ENCODE results near the gene KIAA1328.

The KIAA1328 gene

DNA sequence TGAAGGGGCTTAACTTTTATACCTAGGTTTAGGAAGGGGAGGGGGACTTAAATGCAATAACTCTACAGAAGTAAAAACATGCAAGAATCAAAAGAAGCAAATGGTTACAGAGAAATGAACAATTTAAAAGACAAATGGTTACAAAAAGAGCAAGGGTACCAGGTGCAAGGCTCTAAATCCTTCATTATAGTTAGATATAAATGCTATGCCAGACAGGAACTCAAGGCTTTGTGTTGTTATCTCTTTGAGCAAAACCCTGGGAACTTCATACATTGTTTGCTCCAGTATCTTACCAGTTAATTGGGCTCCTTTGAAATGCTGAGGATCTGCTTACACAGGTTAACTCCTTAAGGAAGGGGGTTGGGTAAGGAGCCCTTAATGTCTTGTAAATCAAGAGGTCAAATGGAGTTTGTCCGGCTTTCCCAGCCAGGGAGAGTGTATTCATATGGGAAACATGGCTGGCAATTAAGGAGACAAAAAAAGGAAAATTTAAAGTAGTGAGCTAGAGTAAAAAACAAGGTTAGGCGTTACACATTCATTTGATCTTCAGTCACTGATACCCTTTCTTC is 389.2 kb downstream of the KIAA1328 start:
- no peak for DNase-seq (ENCODE audit: low read depth, low spot score)

DNA sequence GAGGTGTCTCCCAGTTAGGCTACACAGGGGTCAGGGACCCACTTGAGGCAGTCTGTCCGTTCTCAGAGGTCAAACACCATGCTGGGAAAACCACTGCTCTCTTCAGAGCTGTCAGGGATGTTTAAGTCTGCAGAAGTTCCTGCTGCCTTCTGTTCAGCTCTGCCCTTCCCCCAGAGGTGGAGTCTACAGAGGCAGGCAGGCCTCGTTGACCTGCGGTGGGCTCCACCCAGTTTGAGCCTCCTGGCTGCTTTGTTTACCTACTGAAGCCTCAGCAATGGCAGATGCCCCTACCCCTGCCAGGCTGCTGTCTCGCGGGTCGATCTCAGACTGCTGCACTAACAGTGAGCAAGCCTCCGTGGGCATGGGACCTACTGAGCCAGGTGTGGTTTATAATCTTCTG is 390.3 kb downstream of the KIAA1328 start:
- DNase-seq (ENCODE audit: low read depth, low spot score), result no peak

DNA sequence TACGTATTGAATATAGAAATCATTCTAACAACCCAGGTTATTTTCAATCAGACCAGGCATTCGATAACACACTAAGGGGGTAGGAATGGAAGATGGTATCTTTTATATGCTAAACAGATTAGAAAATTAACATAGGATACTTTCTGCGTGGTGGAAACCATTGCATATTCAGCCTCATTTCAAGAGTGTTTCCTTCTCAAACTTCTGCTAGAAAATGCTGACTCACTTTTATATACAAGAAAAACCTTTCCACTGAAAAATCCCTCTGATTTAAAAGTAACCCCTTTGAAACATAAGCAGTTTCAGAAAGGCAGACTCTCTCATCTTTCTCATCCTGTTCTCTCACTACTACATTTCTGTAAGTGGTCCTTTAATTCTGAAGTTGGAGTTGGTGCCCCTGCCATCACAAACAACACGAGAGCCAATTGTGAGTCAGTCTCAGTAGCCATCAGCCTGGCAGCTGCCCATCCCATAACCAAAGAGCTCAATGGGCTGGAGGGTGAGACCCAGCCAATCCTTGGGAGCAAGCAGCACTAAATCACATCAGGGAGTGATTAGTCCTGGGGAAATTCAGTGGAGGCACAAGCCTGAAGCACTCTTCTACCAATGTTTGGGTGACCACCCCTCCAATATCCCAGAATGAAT is 393.5 kb downstream of the KIAA1328 start:
- DNase-seq (ENCODE audit: low read depth, low spot score), result no peak

DNA sequence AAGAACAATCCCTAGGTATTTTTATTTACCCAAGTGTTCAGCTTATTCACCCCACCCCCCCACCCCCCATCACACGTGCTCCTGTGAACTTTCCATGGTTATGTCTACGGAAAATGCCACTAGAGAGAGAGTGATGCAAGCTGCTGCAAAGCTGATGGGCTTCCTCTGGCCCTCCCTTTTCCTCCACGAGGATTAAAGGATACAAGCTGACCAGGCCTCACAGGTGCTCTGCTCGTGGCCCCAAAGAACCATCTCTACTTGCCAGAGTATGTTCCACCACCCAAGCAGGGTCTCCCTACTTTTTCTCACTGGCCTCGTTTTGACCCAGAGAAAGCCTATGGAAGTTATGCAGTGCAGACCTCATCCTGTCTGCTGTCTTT is 394.1 kb downstream of the KIAA1328 start:
- DNase-seq (ENCODE audit: low read depth, low spot score), result no peak

DNA sequence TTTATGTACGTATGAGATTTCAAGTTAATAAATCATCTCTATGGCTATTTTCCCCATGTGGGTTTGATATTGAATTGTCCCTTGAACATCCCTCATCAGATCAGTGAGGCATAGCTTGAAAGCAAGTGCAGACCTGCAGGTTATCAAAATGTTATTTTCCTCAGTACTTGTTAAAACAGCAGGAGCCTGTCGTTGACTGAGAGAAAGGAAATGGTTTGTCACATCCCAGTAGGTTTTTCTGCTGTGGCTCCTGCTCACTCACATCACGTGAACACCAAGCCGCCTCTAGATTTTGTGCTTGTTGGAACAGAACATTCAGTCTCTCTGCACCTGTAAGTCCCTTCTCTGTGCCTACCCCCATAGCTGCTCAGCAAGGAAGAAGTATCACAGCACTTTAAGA is 396.4 kb downstream of the KIAA1328 start:
- no peak for DNase-seq (ENCODE audit: low read depth, low spot score)

DNA sequence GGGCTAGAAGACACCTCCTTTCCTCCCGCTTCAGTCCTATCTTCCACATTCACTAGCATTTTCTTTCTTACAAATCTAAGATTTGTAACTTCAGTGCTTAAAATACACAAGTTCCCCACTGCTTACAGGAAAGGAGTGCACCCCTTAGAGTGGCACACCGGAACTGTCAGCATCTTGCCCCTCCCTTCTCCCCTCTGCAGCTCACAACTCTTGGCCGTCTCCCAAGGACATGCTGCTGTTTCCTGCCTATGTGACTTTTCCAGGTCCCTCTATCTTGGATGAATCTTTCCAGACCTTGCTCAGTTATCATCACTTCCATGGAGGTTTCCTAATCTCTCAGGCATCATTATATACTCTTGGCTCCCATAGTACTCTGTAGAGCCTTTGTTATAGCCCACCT is 401.8 kb downstream of the KIAA1328 start:
- no peak for DNase-seq (ENCODE audit: low read depth, low spot score)

DNA sequence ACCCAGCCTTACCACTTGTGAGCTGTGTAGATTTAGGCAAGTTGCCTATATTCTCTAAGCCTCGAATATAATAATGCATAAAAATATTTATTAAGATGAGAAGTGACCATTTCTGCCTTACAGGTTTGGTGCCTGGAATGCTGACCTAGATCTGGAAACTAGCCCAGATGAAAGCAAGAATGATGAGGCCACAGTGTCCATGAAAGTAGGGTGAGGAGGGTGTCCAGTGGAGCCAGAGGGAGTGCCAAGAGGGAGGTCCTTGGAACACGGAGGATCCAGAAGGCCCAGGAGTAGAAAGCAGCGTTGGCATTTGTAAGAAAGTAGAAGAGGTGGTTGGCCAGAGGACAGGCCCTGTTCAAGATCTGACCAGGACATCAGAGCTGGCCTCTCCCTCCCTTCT is 402.3 kb downstream of the KIAA1328 start:
- DNase-seq (ENCODE audit: low read depth, low spot score), result no peak

DNA sequence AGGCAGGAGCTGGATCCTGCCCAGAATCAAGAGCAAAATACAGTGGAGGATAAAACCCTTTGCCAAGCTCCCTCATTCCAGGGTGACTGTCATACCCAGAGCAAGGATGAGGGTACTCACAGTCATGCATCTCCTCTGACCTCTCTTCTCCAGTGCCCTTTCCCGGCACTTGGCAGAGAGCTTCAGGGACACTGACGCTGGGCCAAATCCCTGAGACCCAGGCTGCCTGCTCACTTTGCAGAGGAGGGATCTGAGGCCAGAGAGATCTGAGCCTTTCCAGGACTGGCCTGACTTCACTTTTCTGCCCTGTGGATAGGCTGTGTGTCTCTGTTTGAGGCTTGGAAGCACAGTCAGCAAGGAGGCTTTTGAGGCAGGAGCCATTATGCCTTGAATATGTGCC is 406.7 kb downstream of the KIAA1328 start:
- no peak for DNase-seq (ENCODE audit: low read depth, low spot score)

DNA sequence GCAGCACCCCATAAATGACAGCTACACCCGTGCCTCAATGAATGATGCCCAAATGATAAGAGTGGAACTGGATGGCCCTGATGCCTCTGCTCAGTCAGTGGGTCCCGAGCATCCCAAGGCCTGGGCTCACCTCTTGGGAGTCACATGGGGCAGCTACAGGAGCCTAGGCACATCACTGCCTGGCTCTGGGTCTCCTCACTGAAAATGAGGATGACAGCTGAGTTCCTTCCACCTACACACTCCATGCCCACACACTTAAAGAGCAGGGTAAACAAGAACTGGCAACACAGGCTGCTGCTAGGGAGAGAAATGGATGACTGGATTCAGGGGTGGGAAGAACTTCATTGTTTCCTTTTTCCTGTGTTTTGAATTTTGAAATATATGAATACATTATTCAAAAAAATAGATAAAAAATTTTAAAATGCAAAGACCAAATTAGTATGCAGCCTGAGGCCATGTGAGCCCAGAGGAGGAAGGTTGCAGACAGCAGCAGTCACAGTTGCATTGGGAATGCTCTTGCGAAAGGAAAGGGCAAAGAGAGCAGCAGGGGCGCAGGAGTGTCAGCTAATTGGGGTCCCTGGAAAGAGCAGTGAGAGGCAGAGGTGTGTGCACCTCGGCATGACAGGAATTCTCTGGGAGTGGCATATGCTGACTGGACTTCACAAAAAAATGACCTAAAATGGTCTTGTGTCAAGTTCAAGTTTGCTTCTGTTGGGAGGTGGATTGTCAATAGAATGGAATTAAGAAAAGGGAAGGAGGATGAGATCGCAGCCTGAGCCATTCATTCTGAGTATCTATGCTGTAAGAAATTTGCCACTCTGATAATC is 409.6 kb downstream of the KIAA1328 start:
- DNase-seq (ENCODE audit: low read depth, low spot score), result no peak

DNA sequence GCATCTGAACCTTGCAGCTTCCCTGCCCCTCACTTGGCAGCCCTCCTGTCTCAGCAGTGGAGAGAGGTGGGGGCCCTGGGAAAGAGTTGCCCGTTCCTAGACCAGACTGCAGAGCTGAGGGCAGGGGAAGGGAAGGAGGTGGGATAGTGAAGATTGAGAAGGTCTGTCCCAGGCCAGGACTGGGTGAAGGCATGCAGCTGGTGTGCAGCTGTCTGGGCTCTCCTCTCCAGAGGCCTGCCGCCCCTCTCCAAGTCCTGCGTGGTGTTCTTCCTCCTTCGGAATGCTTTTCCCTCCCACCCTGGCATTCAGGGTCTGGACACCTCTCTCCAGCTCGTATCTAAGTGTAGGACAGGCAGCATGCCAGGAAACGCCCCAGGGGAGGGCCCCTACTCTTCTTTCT is 413.2 kb downstream of the KIAA1328 start:
- DNase-seq (ENCODE audit: low read depth, low spot score), result no peak

DNA sequence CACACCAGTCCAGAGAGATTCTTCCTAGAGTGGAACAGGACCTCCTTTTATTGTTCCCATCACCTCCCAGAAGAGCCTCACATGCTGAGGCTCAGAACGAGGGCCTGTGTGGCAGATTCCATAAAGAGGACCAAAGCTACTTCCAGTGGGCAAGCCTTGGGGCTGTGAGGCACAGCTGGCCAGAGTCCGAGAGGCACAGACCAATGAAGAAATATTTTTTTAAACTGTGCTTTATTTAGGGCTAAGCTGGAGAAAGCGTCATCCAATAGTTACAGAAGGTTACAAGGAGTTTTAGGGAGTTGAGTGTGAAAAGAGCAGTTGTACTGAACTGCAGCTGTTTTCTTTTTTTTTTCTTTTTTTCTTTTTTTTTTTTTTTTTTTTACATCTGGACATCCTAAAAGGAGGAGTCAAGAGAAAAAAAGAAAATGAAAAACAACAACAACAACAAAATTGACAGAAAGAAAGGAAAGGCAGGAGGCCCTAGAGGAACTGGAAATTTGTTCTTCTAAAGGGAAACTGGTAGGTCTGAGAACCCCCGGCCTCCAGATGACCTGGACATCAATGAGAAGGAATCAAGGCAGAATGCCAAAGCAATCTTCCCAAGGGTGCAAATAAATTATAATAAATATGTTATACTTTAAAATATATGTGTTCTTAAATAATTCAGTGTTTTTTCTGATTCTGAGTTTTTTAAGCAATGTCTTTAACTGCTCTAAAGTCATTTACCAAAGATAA is 414.1 kb downstream of the KIAA1328 start:
- DNase-seq (ENCODE audit: low read depth, low spot score), result no peak

DNA sequence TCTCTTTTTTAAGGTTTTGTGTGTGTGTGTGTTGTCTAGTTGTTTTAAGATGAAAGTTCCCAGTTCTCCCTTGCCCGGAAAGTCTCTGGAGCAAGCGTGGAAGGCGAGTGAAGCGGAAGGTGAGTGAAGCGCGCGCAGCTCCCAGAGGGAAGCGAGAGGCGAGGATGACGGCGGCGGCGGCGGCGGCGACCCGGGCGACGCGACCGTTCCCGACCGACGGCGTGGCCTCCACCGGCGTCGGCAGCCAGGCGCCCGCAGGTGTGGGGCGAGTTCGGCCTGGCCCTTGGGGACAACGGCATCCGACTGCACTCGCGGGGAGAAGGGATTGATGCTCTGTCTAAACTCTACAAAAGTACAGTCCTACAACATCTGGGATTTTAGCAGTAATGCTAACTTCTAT is 414.8 kb downstream of the KIAA1328 start:
- DNase-seq (ENCODE audit: low read depth, low spot score), result no peak

DNA sequence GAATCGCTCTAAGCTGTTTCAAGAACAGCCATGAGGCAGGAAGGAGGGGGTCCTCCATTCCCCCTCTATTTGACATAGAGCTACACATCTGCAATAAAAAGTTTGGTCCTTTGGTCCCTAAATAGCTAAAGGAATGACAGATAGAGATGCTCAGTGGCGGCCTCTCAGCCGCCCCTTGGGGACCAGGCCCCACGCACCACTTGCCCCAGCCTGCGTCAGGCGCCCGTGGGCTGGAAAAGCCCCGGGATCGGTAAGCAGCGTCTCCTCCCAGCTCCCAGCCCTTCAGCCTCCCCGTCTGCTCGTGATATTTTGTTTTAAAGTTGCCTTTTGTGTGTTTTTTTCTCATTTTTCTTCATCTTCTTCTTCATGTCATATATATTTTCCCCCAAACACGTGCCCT is 415.7 kb downstream of the KIAA1328 start:
- DNase-seq (ENCODE audit: low read depth, low spot score), result no peak

DNA sequence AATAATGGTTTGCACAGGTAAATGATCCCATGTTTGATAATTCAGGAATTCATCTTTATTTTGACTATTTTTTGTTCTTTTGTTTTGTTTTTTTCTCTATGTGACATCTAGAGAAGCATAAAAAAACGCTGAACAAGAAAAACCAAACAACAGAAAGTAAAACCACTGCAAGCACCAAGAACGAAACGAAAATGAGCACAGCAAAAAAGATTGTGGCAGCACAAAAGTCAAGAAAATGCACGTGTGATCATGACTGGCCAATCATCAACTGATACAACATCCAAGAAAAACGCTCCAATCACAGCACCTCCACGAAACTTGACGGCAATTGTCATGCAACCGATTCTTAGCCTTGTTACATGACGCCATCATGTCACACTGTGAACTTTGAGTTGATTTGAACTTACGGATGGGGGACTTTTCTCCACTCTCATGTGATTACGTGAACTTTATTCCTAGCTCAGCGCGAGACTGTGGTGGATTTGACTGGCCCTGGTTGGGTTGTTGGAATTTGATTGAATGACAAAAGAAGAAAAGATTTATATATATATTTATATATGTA is 417.9 kb downstream of the KIAA1328 start:
- DNase-seq (ENCODE audit: low read depth, low spot score), result no peak

DNA sequence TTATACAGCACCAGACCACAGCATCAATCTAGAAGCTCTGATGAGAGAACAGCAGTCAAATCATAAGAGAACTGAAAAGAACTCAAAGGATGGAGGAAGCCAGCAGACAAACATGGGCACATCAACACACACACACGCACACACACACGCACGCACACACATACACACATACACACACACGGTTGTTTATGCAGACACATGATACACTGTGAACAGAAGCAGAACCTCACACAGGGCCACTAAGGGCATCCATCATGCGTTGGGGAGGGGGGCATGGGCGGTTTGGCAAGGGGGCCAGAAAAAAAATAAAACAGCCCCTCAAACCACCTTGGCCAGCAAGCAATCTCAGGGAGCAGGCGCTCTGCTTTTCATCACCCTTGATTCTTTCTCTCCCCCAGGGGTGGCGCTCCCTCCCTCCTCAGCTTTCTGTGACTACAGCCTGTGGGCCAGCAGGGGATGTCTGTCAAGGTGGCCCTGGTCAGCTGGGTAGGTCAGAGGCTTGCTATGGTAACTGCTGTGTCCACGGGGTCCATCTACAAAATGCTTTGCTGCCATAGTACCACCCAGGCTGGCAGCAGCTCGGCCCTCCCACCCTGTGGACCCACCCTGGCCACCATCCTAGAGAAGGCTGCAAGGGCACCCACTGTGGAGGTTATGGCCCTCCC is 418.7 kb downstream of the KIAA1328 start:
- no peak for DNase-seq (ENCODE audit: low read depth, low spot score)

DNA sequence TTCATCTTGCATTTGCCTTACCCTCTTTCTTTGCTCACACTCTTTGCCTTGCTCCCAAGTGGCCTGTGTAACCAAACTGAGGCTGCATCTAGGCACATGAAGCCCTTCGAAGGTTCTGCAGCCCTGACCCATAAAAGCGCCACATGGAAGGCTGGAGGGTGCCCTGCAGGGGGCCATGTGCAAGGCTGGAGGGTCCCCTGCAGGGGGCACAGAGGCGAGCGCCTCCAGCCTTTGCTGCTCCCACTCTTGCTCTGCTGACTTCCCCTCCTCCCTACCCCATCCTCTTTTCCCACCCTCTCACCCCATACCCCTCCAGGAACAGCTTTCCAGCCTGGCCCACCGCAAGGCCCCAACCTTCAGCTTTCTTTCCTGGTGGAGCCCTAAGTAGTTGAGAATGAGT is 419.4 kb downstream of the KIAA1328 start:
- no peak for DNase-seq (ENCODE audit: low read depth, low spot score)

DNA sequence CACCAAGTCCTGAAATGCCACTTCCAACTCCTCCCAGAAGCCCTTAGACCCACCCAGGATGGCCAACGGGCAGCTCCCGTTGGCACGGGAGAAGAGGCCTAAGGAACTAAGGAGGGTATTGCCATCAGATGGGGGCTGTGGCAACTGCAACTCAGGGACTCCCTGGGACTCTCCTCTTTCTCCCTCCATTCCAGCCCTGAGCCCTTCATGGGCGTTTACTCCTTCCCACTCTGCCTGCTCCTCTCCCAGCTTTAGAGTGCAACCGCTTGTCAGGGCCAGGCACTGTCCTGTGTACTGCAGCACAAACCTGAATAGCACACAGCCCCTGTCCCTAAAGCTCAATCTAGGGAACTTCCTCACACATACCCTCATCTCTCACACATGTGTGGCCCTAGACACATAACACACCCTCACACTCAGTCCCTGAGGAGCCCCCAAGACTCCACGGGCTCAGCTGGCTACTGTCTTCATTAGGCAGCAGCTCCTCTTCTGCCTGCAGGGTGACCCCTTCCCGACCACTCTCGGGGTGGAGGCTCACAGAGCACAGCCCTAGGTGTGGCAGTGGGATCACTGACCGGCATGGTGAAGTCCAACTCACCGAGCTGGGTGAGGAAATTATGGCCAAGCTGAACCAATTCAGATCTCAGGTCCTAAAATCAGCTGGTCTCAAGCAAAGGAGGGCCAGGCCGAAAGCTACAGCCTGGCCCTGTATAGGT is 420.4 kb downstream of the KIAA1328 start:
- no peak for DNase-seq (ENCODE audit: low read depth, low spot score)

DNA sequence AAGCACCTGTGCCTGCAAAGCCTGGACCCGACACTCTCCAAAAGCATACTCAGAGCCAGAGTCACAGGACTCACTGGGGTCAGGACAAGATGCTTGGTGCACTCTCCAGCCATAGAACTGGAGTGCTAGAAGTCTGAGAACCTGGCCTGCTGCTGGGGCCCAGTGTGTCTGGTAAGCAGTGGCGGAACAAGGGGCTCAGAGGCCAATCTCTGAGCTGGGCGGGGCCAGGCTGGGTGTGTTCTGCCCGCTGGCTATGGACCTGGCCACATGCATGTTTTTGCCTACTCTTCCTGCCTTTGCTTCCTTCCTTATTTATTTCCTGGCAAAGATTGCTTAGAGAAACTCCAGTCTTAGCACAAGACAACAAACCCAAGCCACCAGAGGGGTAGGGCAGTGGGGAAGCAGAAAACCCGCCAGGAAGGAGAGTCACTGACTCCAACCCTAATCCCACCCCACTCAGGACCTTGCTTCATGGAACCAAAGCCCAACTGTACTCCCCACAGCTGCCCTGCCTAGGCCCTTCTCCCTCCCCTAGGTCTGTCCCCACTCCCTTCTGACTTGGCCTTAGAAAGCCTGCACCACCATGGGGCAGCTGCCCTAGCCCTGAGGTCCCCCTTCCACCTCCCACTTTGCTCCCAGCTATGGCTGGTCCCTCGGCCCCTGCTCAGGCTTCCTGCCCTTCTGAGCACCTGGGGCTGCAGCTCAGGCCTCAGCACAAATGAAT is 421.1 kb downstream of the KIAA1328 start:
- DNase-seq (ENCODE audit: low read depth, low spot score), result no peak

DNA sequence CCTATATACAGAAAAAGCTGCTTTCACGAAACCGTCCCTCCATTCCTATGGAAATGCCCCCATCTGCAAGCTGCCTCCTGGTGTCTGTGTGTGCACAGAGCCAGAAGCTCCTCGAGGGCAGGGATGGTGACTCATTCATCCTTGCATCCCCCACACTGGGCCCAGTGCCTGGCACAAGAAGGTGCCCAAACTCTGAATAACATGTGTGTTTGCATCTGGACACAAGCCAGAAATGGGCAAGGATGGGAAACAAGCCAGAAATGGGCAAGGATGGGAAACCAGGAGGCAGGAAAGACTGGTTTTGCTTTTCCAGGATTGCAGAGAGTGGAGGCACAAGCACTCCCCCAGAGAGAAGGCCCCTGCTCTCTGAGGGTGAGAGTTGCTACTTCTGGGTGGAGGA is 422.8 kb downstream of the KIAA1328 start:
- DNase-seq (ENCODE audit: low read depth, low spot score), result no peak

DNA sequence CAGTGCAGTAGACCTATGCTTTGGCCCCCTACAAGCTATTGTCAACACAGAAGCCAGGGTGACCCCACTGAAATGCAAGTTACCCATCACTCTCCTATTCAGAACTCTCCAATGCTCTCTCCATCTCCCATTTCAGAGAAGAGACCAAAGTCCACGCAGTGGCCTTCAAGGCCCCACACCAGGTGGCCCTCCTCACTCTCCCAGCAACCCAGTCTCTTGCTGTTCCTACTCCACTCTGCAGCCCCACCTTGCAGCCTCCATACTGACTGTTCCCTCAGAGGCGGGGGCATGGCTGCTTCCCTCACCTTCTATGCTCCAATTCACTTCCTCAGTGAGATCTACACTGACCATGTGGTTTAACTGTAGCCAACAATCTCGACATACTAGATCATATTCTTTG is 423.4 kb downstream of the KIAA1328 start:
- no peak for DNase-seq (ENCODE audit: low read depth, low spot score)

Data from activated CD4-positive, CD25-positive, alpha-beta regulatory T cell treated with anti-CD3 and anti-CD28 coated beads, Interleukin-2, amount 50 U/mL, for 16 hours (primary cell).